ENCODE results near the gene ZNF710.

Gene ZNF710

GRCh38 chr15:90055182-90055581, 54.1 kb downstream of the ZNF710 start:
- H3K4me3 ChIP-seq (ENCODE audit: low read depth, low read length), result no peak overlapping the region
- DNase-seq, result no peak
- H3K36me3 ChIP-seq (replicated peaks), result no peaks in the 10 kb centered on the region
- in situ Hi-C loops (cut with HindIII; ENCODE audit: low pct_ligation_motif_present, low sequenced_read_pairs), result no loop called here
- H3K27ac ChIP-seq, result no peak overlapping the region
- no peak for TF ChIP-seq CTCF (IDR thresholded peaks at IDR 0.05; ENCODE audit: low read depth, low read length, missing control alignments)
- no peaks in the 10 kb centered on the region for H3K27me3 ChIP-seq (replicated peaks)

- H3K27ac ChIP-seq, result no peak overlapping the region
- DNase-seq, result no peak
- no peak for TF ChIP-seq CTCF (IDR thresholded peaks at IDR 0.05; ENCODE audit: low read depth, low read length, missing control alignments)
- H3K4me3 ChIP-seq (ENCODE audit: low read depth, low read length), result no peak overlapping the region
- in situ Hi-C loops (cut with HindIII; ENCODE audit: low pct_ligation_motif_present, low sequenced_read_pairs), result no loop called here
- no peaks in the 10 kb centered on the region for H3K27me3 ChIP-seq (replicated peaks)
- H3K36me3 ChIP-seq (replicated peaks), result no peaks in the 10 kb centered on the region
Observed at GRCh38 chr15:90056529-90056928, 55.4 kb downstream of the ZNF710 start.

GRCh38 chr15:90058308-90058707, 57.2 kb downstream of the ZNF710 start:
- H3K36me3 ChIP-seq (replicated peaks), result no peaks in the 10 kb centered on the region
- no peak for DNase-seq
- H3K4me3 ChIP-seq (ENCODE audit: low read depth, low read length), result no peak overlapping the region
- in situ Hi-C loops (cut with HindIII; ENCODE audit: low pct_ligation_motif_present, low sequenced_read_pairs), result no loop called here
- no peaks in the 10 kb centered on the region for H3K27me3 ChIP-seq (replicated peaks)
- H3K27ac ChIP-seq, result no peak overlapping the region
- TF ChIP-seq CTCF (IDR thresholded peaks at IDR 0.05; ENCODE audit: low read depth, low read length, missing control alignments), result no peak

DNA sequence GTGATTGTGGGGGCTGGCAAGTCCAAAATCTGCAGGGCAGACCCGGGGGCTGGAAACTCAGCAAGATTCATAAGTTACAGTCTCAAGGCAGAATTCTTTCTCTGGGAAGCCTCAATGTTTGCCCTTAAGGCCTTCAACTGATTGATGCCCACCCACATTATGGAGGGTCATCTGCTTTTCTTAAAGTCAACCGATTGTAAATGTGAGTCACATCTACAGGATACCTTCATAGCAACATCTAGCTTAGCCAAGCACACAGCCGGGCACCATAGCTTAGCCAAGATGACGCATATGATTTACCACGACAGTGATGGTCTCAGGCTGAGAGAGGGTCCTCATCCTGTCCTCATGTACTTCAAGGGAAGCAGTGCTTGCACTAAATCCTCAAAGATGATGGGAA, 57.7 kb downstream of the ZNF710 start:
- no peak for DNase-seq
- no peak overlapping the region for H3K4me3 ChIP-seq (ENCODE audit: low read depth, low read length)
- TF ChIP-seq CTCF (IDR thresholded peaks at IDR 0.05; ENCODE audit: low read depth, low read length, missing control alignments), result no peak
- H3K36me3 ChIP-seq (replicated peaks), result no peaks in the 10 kb centered on the region
- in situ Hi-C loops (cut with HindIII; ENCODE audit: low pct_ligation_motif_present, low sequenced_read_pairs), result no loop called here
- H3K27ac ChIP-seq, result no peak overlapping the region
- H3K27me3 ChIP-seq (replicated peaks), result no peaks in the 10 kb centered on the region

- no peak for DNase-seq
- Histone ChIP-seq H3K36me3 (replicated peaks) (no peaks in the 10 kb centered on the region), H3K27ac (no peak overlapping the region), H3K4me3 (ENCODE audit: low read depth, low read length) (no peak overlapping the region), H3K27me3 (replicated peaks) (no peaks in the 10 kb centered on the region)
- in situ Hi-C loops (cut with HindIII; ENCODE audit: low pct_ligation_motif_present, low sequenced_read_pairs), result no loop called here
- no peak for TF ChIP-seq CTCF (IDR thresholded peaks at IDR 0.05; ENCODE audit: low read depth, low read length, missing control alignments)
Observed at GRCh38 chr15:90059208-90059985, 58.3 kb downstream of the ZNF710 start.

DNA sequence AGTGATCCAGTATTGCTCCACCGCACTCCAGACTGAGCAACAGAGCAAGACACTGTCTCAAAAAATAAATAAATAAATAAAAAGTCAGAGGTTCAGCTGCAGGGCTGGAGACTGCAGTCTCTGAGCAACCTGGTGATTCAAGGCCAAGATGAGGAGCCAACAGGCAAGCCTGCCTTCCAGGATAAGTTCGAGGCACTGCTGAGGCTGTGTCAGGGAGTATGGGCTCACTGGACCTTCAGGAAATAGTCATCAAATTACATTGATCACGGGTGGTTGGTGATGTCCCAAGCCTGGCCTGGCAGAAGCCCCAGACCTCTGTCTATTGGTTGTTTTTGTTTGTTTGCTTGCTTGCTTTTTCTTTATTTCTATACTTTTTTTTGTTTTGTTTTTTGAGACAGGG, 59.7 kb downstream of the ZNF710 start:
- no peak for TF ChIP-seq CTCF (IDR thresholded peaks at IDR 0.05; ENCODE audit: low read depth, low read length, missing control alignments)

More for the DNA sequence above, 59.7 kb downstream of the ZNF710 start:
- Histone ChIP-seq H3K27ac (no peak overlapping the region), H3K36me3 (replicated peaks) (no peaks in the 10 kb centered on the region), H3K27me3 (replicated peaks) (no peaks in the 10 kb centered on the region), H3K4me3 (ENCODE audit: low read depth, low read length) (no peak overlapping the region)
- no peak for DNase-seq
- in situ Hi-C loops (cut with HindIII; ENCODE audit: low pct_ligation_motif_present, low sequenced_read_pairs), result no loop called here

Measured in brain microvascular endothelial cell (primary cell).